SK-N-SH treated with all-trans-retinoic acid at 6 μM for 48 hours (cell line): Measurements from ENCODE around the gene EMD.

Experiments used
- ARNTL ChIP-seq: fragments of 450-650 bp; formaldehyde crosslinking; IDR thresholded peaks from 2 replicates; pipeline ENCODE4 v1.5.0; 2020; ENCODE audit warnings: low read depth, mild to moderate bottlenecking, moderate library complexity, borderline replicate concordance
- CSDC2 ChIP-seq: fragments of 250-450 bp; sonication (Bioruptor Pico); IDR thresholded peaks from 2 replicates; pipeline ENCODE4 v1.5.0; 2020; ENCODE audit warnings: mild to moderate bottlenecking, moderate library complexity
- TCF4 ChIP-seq: fragments of 250-450 bp; sonication (Bioruptor Pico); IDR thresholded peaks from 2 replicates; pipeline ENCODE4 v1.8.0; 2021; ENCODE audit warnings: mild to moderate bottlenecking, moderate library complexity, borderline replicate concordance
- TOX ChIP-seq: fragments of 250-450 bp; sonication (Bioruptor Pico); IDR thresholded peaks from 2 replicates; pipeline ENCODE4 v1.8.0; 2021; ENCODE audit warnings: mild to moderate bottlenecking, moderate library complexity, borderline replicate concordance
- ZFP3 ChIP-seq: fragments of 250-450 bp; sonication (Bioruptor Pico); IDR thresholded peaks from 2 replicates; pipeline ENCODE4 v1.5.0; 2020; ENCODE audit warnings: mild to moderate bottlenecking, moderate library complexity
- ZNF565 ChIP-seq: fragments of 450-650 bp; formaldehyde crosslinking; conservative IDR thresholded peaks from 2 replicates; pipeline ENCODE4 v1.5.0; 2020; ENCODE audit warnings: low read depth, mild to moderate bottlenecking, moderate library complexity
- ZNF70 ChIP-seq: fragments of 450-650 bp; formaldehyde crosslinking; IDR thresholded peaks from 2 replicates; pipeline ENCODE4 v1.5.0; 2020; ENCODE audit warnings: mild to moderate bottlenecking, moderate library complexity
- TF ChIP-seq, protein P1 (sequence below): fragments of 250-450 bp; sonication (Bioruptor Pico); IDR thresholded peaks from 2 replicates; pipeline ENCODE4 v1.5.1; 2021; ENCODE audit warnings: mild to moderate bottlenecking, moderate library complexity
- TF ChIP-seq, protein P2 (sequence below): fragments of 250-450 bp; sonication (Bioruptor Pico); IDR thresholded peaks from 2 replicates; pipeline ENCODE4 v1.8.0; 2020; ENCODE audit warnings: mild to moderate bottlenecking, moderate library complexity, borderline replicate concordance

DNA sequence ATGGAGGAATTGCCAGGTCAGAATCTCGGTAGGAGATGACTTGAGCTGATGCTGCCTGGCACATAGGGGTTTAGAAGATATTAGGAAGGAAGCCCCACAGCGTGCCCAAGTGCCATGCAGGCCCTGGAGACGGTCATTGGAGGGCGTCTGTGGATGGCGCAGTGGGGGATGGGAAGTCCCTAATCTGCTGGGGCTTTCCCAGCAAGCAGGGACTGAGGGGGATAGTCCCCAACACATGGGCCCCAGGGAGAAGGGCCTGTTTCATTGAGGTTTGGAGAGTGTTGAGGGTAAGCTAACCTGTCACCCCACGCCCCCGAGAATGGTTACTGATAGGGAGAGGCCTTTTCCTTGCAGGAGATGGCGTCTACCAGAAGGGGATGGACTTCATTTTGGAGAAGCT, 40.1 kb downstream of the EMD start:
- TF ChIP-seq, protein P1, sequence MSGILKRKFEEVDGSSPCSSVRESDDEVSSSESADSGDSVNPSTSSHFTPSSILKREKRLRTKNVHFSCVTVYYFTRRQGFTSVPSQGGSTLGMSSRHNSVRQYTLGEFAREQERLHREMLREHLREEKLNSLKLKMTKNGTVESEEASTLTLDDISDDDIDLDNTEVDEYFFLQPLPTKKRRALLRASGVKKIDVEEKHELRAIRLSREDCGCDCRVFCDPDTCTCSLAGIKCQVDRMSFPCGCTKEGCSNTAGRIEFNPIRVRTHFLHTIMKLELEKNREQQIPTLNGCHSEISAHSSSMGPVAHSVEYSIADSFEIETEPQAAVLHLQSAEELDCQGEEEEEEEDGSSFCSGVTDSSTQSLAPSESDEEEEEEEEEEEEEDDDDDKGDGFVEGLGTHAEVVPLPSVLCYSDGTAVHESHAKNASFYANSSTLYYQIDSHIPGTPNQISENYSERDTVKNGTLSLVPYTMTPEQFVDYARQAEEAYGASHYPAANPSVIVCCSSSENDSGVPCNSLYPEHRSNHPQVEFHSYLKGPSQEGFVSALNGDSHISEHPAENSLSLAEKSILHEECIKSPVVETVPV (CRISPR knock-in tag), result no peak
- TF ChIP-seq ZNF70 (CRISPR knock-in tag), result no peak
- no peak for TF ChIP-seq TOX (CRISPR knock-in tag)
- no peak for TF ChIP-seq ZFP3 (CRISPR knock-in tag)
- no peak for TF ChIP-seq CSDC2 (CRISPR knock-in tag)
- no peak for TF ChIP-seq ARNTL (CRISPR knock-in tag)
- no peak for TF ChIP-seq TCF4 (CRISPR knock-in tag)
- TF ChIP-seq, protein P2, sequence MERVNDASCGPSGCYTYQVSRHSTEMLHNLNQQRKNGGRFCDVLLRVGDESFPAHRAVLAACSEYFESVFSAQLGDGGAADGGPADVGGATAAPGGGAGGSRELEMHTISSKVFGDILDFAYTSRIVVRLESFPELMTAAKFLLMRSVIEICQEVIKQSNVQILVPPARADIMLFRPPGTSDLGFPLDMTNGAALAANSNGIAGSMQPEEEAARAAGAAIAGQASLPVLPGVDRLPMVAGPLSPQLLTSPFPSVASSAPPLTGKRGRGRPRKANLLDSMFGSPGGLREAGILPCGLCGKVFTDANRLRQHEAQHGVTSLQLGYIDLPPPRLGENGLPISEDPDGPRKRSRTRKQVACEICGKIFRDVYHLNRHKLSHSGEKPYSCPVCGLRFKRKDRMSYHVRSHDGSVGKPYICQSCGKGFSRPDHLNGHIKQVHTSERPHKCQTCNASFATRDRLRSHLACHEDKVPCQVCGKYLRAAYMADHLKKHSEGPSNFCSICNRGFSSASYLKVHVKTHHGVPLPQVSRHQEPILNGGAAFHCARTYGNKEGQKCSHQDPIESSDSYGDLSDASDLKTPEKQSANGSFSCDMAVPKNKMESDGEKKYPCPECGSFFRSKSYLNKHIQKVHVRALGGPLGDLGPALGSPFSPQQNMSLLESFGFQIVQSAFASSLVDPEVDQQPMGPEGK (CRISPR knock-in tag), result no peak
- TF ChIP-seq ZNF565, result no peak
